Spleen (tissue), 11 donors: Measurements from ENCODE around the gene C1QTNF2. TPM values are rescaled to one million over a fixed set of nuclear protein-coding genes. Genes with fewer than 3 reads are reported as not detected.

Experiments used
- DNase-seq: peaks from one replicate; pipeline ENCODE4 v3.0.0-alpha.2; 2020
- H3K27ac ChIP-seq, 8 donors: fragments of 200-600 bp; sonication (generic) in 7 of 8; 1 replicate in 4 of 8; 2 replicates in 4 of 8; pipeline versions ENCODE4 v1.5.0 to v1.8.0; 2016 to 2021; ENCODE audit warnings: inconsistent platforms in 4 of 8, mild to moderate bottlenecking in 4 of 8, moderate library complexity in 1 of 8
- H3K27me3 ChIP-seq, 7 donors: fragments of 200-600 bp; sonication (generic) in 6 of 7; replicated peaks in 1 of 7; 1 replicate in 4 of 7; 2 replicates in 3 of 7; pipeline versions ENCODE4 v1.5.0 to v1.8.0; 2016 to 2021; ENCODE audit warnings: inconsistent platforms in 3 of 7, mild to moderate bottlenecking in 1 of 7
- H3K36me3 ChIP-seq, 6 donors: fragments of 200-600 bp; sonication (generic) in 5 of 6; 1 replicate in 4 of 6; 2 replicates in 2 of 6; pipeline versions ENCODE4 v1.5.0 to v1.8.0; 2016 to 2021; ENCODE audit warnings: inconsistent platforms in 2 of 6
- H3K4me1 ChIP-seq, 6 donors: fragments of 200-600 bp; sonication (generic) in 5 of 6; 1 replicate in 3 of 6; 2 replicates in 3 of 6; pipeline versions ENCODE4 v1.5.0 to v1.8.0; 2016 to 2021; ENCODE audit warnings: inconsistent platforms in 3 of 6
- H3K4me3 ChIP-seq, 8 donors: fragments of 200-600 bp; sonication (generic) in 7 of 8; 1 replicate in 4 of 8; 2 replicates in 4 of 8; pipeline versions ENCODE4 v1.5.0 to v1.8.0; 2016 to 2021; ENCODE audit warnings: inconsistent platforms in 4 of 8, mild to moderate bottlenecking in 4 of 8, moderate library complexity in 2 of 8
- H3K9me3 ChIP-seq, 8 donors: fragments of 200-600 bp; sonication (generic) in 7 of 8; 1 replicate in 4 of 8; 2 replicates in 4 of 8; pipeline versions ENCODE4 v1.5.0 to v1.8.0; 2016 to 2021; ENCODE audit warnings: inconsistent platforms in 4 of 8
- CTCF ChIP-seq, 11 experiments: fragments of 200-600 bp in 7 of 11; fragments of 450-650 bp in 4 of 11; sonication (generic) in 4 of 11; IDR thresholded peaks in 8 of 11; conservative IDR thresholded peaks in 3 of 11; 1 replicate in 7 of 11; 2 replicates in 4 of 11; pipeline versions ENCODE4 v1.4.0 to v1.8.0; 2016 to 2021; ENCODE audit warnings: antibody characterized with exemption in 11 of 11, inconsistent platforms in 4 of 11, mild to moderate bottlenecking in 1 of 11
- POLR2A ChIP-seq, 3 donors: fragments of 450-650 bp; IDR thresholded peaks; one replicate each; pipeline ENCODE4 v1.5.1; 2017; ENCODE audit warnings: antibody characterized with exemption in 3 of 3, mild to moderate bottlenecking in 1 of 3
- POLR2AphosphoS5 ChIP-seq, 3 donors: sonication (generic); formaldehyde crosslinking; IDR thresholded peaks; one replicate each; pipeline ENCODE4 v1.5.1; 2017; ENCODE audit warnings: antibody characterized with exemption in 3 of 3
- WGBS, 5 donors: extraction: QIAGEN DNeasy Blood & Tissue Kit in 3 of 5; methylation state at CpG; one replicate each; pipeline versions ENCODE4 v1.1.5 to v1.1.7; 2013 to 2018; 5-methylcytosine and 5-hydroxymethylcytosine counted together
- intact Hi-C: fragments of 100-400 bp; cut with DNase I; formaldehyde crosslinking; loops from one replicate; pipeline ENCODE4 v1.15.0; 2023; ENCODE audit warnings: low total_unique reads
- polyA plus RNA-seq, 3 donors: library from polyadenylated mRNA; stranded (reverse); fragments of 200-250 nt; gene quantifications; one replicate each; pipeline ENCODE4 v1.2.1, GENCODE V29; 2013
- total RNA-seq, 7 donors: library from RNA; depleted of rRNA in 3 of 7; stranded (reverse); fragments of >200 nt in 3 of 7; fragmentation: NEBNext Ultra II Directional in 4 of 7; extraction: Animal tissue kit (Norgen Biotek cat#: 25700) in 4 of 7; gene quantifications; one replicate each; pipeline versions ENCODE4 v1.1.0 to v1.2.1, GENCODE V29; 2016 to 2021
- donor health status: healthy with polysubstance abuse.
- donor health status: DM: no; HTN: no; CAD: no; lungs with moderate emphysema.
- donor health status: DM: no; HTN: no; CAD: no.
- donor health status: Bipolar disorder and iron deficiency.
- donor health status: healthy.
- donor health status: DM: no; HTN: no; CAD: no.
- donor health status: DM: yes; HTN: yes; CAD: no.

Gene C1QTNF2
- total and polyA plus RNA-seq, 10 donors = 0.16 to 0.52 (median 0.32) TPM; not detected in 3

GRCh38 chr5:160318409-160318808, 52.0 kb downstream of the C1QTNF2 start:
- 52 to 91% (median 75%) methylated on average over 4 of the region's 4 CpGs for WGBS, 5 donors
- peak overlapping the region in 3 of 8 donors; percentile 28 to 76 (median 71) for H3K27ac ChIP-seq
- peaks cover 0 to 19% (median 0%) of the 10 kb centered on the region in 7 donors for H3K27me3 ChIP-seq
- no peaks in the 10 kb centered on the region for H3K36me3 ChIP-seq
- DNase-seq = no peak
- intact Hi-C loops = no loop called here
- H3K4me3 ChIP-seq = no peak overlapping the region
- H3K9me3 ChIP-seq = no peaks in the 10 kb centered on the region
- TF ChIP-seq POLR2AphosphoS5 (IDR thresholded peaks at IDR 0.05) = no peak
- no peak for TF ChIP-seq CTCF (IDR thresholded peaks at IDR 0.05 in 8 of 11, conservative IDR thresholded peaks at IDR 0.05 in 3 of 11)
- TF ChIP-seq POLR2A (IDR thresholded peaks at IDR 0.05) = no peak
- H3K4me1 ChIP-seq = peaks cover 0 to 26% (median 6%) of the 10 kb centered on the region in 6 donors

DNA sequence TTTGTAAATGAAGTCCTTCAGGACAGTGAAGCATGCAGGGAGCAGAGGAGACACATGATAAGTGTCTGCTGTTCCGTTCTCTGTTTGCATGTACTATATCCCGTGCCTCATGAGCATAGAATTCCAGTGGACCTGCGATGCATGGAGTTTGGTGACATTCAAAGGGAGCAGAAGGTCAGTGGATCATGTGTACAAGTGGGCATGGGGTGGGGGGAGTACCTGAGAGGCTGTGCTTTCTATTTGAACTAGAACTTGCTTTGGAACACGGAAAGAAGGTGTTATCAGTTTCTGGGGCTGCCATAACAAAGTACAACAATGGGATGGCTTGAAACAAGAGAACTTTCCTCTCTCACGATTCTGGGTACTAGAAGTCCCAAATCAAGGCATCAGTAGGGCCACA, 53.0 kb downstream of the C1QTNF2 start:
- Histone ChIP-seq H3K4me3 (no peak overlapping the region), H3K27me3 (peaks cover 0 to 29% (median 2%) of the 10 kb centered on the region in 7 donors), H3K27ac (peak overlapping the region in 2 of 8 donors; percentile 71 to 76), H3K9me3 (no peaks in the 10 kb centered on the region), H3K36me3 (no peaks in the 10 kb centered on the region), H3K4me1 (peaks cover 0 to 36% (median 12%) of the 10 kb centered on the region in 6 donors)
- DNase-seq = no peak
- TF ChIP-seq POLR2AphosphoS5 (IDR thresholded peaks at IDR 0.05) (no peak), CTCF (IDR thresholded peaks at IDR 0.05 in 8 of 11, conservative IDR thresholded peaks at IDR 0.05 in 3 of 11) (no peak), POLR2A (IDR thresholded peaks at IDR 0.05) (no peak)
- 77 to 89% (median 88%) methylated on average over 5 of the region's 5 CpGs for WGBS, 5 donors
- intact Hi-C loops = no loop called here

DNA sequence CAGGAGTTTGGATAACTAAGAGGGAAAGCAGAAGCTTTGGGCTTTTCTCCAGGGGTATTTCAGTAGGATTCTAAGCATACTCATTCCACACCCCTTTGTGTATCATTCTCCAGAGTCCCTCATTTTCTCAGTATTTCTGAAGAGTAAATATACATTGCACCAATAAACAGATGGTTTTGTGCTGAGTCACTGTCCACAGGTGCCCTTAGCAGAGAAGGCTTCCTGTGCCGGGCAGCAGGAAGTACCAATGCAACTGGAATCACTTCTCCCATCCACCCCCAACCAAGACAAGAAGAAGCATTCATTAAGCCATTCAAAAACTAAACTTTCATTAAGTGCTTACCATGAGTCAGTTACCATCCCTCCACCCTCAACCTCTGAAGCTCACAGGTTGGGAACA, 54.5 kb downstream of the C1QTNF2 start:
- Histone ChIP-seq H3K36me3 (no peaks in the 10 kb centered on the region), H3K4me3 (no peak overlapping the region), H3K4me1 (peaks cover 0 to 51% (median 23%) of the 10 kb centered on the region in 6 donors), H3K9me3 (no peaks in the 10 kb centered on the region), H3K27ac (peak overlapping the region in 4 of 8 donors; percentile 11 to 76 (median 44)), H3K27me3 (peaks cover 0 to 36% (median 13%) of the 10 kb centered on the region in 7 donors)
- TF ChIP-seq POLR2A (IDR thresholded peaks at IDR 0.05) = no peak
- no peak for TF ChIP-seq CTCF (IDR thresholded peaks at IDR 0.05 in 8 of 11, conservative IDR thresholded peaks at IDR 0.05 in 3 of 11)
- no peak for TF ChIP-seq POLR2AphosphoS5 (IDR thresholded peaks at IDR 0.05)
- 6 to 24% (median 11%) methylated on average over 1 of the region's 1 CpG for WGBS, 5 donors
- intact Hi-C loops = no loop called here
- DNase-seq = no peak

- peak overlapping the region in 7 of 8 donors; percentile 80 to 96 (median 85) for H3K27ac ChIP-seq
These were observed 57.3 kb downstream of the C1QTNF2 start for GRCh38 chr5:160312960-160313727.

More at GRCh38 chr5:160312960-160313727, 57.3 kb downstream of the C1QTNF2 start:
- intact Hi-C loops = no loop called here
- Histone ChIP-seq H3K9me3 (no peaks in the 10 kb centered on the region), H3K4me3 (peak overlapping the region; percentile 51 to 80 (median 65)), H3K27me3 (peaks cover 0 to 51% (median 16%) of the 10 kb centered on the region in 7 donors), H3K4me1 (peaks cover 0 to 72% (median 28%) of the 10 kb centered on the region in 6 donors), H3K36me3 (peaks cover 0 to 4% (median 0%) of the 10 kb centered on the region in 6 donors)
- TF ChIP-seq CTCF (IDR thresholded peaks at IDR 0.05 in 8 of 11, conservative IDR thresholded peaks at IDR 0.05 in 3 of 11) = no peak
- TF ChIP-seq POLR2A (IDR thresholded peaks at IDR 0.05) = no peak
- no peak for TF ChIP-seq POLR2AphosphoS5 (IDR thresholded peaks at IDR 0.05)
- DNase-seq = no peak
- 24 to 30% (median 26%) methylated on average over 8 of the region's 8 CpGs for WGBS, 5 donors
